ENCODE data around the gene SYT7. TPM values are rescaled to one million over a fixed set of nuclear protein-coding genes. Genes with fewer than 3 reads are reported as not detected.

SYT7 gene
- polyA plus RNA-seq, 12 donors = 2.0 to 12.0 (median 3.1) TPM; not detected in 1

DNA sequence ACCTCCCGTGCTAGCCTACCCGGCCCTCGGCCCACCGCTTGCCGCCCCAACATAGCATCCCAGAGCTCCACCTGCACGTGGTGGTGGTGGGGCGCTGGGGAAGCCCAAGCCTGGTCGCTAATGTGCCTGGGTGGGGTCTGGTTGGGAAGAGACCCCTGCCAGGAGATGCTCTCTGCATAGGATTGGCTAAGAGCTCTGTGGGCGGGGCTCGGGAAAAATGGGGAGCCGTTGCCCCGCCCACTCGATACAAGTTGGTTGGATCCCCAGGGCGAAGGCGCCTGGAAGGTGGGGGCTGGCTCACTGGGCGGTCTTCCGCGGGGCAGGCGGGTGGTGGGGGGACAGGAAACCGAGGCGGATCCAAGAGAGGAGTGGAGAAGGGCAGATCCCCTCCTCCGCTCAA lies 64.7 kb downstream of the SYT7 start:
- DNase-seq = no peak

DNA sequence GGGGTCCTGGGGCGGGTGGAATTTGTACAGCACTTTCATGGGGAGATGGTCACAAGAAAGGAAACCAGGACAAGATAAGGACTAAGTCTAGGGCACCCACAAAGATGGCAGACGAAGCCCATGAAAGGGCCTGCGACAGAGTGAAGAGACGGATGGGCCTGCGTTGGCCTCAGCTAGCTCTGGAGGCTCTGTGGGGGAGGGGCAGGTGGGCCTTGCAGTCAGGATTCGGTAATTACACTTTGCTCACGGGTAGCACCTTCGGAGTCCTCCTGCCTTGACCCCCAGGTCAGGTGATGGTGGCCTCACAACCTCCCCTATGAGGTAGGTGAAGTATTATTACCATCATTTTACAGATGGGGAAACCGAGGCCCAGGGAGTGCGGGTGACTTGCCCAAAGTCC lies 65.2 kb downstream of the SYT7 start:
- DNase-seq = no peak

DNA sequence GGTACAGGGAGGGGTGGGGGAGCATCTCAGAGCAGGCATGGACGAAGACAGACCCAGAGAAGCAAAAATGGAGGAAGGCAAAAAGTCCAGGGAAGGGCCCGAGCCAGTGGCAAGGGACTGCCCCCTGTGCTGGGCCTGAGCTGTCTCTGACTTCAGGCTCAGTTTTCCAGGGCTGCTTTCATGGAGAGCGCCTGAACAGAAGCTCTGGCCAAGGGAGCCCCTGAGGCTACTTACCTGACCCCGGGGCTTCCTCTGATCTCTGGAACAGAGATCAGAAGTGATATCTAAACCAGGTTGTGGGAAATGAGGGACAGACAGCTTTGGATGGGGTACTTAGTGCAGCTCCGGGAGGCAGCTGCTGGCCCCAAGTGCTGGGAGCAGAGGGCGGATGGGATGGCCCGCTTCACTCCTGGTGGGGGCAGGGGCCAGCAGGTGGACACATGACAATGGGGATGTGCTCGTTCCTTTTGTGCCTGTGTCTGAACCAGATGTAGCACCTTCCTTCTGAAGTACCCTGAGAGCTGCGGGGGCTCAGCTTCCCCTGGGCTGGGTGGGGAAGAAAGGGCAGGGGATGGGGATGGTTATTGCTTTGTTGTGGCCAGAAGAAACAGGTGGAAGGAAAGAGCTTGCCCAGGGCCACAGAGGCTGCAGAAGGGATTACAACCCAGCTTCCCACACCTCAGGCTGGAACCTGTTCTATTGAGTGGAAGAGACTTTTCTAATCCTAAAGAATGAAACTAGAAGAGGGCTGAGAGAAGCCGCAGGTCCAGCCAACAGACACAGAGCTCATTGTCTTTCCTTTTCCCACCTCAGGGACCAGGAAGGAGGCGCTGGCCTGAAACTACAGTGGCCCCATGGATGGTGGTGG lies 66.6 kb downstream of the SYT7 start:
- no peak for DNase-seq

DNA sequence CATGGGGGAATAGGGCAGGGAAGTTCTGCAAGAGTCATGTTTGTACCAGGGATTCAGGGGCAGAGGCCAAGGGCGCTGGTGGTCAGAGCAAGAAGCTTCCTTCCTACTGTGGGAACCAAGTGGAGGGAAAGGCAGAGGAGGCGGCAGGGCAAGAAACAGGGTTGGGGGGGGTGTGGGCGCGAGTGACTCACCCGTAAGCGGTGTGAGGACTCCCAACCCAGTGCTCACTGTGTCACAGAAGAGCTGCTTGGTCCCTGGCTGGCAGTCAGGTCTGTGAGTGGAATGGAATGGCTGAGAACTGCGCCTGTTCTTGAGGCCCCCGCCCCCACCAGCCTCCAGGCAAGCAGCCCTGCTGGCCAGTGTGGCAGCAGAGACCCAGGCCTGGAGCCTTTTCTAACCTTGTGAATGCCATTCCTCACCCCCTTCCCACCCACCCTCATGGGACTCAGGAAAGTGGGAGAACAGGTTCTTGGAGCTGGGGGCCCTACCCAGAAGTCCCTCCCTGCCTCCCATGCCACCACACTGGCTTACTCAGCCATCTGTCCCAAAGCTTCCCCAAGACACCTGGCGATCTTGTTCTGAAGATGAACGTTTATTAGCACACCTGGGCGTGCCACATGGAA lies 67.6 kb downstream of the SYT7 start:
- no peak for DNase-seq

DNA sequence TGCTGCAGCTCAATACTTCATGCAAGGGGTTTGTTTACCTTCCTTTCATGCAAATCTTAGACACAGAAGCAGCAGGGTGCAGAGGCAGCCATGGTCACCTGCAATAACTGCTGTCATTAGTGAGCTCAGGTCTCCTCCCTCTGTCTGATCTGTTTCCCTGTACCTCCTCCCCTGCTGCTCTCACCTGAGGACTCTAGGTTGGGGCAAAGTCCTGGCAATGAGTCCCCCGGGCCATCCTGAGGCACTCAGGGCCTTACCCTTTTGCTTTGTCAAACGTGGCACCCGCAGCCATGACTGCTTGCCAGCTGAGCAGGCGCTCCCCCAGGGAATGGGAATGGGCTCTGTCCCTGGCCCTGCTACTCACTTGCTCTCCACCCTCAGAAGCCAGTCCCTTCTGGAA lies 68.4 kb downstream of the SYT7 start:
- DNase-seq = no peak

DNA sequence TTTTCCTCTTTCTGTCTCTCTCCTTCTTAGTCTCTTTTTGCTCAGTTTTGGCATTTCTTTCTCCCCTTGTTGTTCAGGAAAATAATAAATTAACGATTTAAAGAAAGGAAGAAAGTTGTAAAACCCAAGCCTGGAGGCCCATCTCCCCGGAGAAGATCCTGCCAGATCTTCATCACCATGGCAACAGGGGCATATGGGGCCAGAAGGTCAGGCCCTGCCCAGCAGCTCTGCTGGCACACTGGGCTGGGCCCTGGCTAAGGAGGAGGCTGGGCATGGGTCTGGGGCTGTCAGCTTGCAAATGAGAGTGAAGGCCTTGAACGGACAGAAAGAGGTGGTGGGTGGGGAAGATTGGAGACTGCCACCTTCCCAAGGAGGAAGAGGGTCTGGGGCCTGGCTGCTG lies 69.5 kb downstream of the SYT7 start:
- DNase-seq = no peak

DNA sequence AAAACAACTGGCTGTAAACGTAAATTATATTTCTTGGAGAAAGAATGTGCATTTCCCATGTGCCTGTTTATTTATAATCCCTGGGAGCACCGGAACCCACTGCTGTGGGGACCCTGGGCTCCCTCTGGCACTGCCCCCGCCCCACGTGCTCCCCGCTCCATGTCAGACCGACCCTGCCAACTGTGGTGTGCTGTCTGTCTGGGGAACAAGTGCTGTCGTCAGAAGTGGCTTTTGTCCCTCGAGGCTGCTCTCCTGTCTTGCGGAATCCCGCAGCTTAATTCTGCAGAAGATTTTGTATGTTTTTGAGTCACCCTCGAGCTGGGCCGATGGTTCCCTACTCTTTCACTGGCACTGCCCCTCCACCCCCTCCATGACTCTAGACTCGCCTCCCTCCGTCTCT lies 69.9 kb downstream of the SYT7 start:
- no peak for DNase-seq

DNA sequence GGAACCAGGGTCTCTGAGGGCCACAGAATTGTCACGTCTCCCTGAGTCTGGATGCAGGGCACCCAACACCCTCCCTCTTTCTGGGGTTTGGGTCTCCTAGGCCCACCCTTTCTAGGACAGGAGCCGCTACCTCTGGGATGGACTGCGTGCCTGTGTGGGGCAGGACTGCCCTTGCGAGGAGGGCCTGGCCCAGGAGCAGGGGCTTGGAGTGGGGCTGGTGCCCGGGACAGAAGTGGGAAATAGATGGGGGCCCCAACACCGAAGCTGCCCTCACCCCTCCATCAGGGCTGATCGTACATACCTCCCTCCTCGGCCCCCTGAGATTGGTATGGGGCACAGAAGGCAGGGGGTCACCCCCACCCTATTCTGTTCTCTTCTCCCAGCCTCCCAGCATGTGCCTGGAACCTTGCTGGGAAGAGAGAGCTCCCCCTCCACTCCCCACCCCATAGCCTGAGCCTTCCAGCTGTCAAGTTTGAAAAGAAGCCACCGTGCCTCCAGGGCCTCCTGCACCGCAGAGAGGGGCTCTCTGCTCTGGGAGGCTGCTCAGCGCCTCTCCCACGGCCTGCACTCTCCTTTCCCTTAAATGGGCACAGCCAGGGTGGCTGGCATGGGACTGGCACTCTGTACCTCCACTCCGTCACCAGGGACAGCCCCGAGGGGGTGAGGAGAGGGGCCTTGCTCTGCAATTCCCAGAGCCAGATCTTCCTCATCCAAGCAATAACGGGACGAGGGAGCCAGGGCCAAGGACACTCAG lies 70.5 kb downstream of the SYT7 start:
- DNase-seq = no peak

DNA sequence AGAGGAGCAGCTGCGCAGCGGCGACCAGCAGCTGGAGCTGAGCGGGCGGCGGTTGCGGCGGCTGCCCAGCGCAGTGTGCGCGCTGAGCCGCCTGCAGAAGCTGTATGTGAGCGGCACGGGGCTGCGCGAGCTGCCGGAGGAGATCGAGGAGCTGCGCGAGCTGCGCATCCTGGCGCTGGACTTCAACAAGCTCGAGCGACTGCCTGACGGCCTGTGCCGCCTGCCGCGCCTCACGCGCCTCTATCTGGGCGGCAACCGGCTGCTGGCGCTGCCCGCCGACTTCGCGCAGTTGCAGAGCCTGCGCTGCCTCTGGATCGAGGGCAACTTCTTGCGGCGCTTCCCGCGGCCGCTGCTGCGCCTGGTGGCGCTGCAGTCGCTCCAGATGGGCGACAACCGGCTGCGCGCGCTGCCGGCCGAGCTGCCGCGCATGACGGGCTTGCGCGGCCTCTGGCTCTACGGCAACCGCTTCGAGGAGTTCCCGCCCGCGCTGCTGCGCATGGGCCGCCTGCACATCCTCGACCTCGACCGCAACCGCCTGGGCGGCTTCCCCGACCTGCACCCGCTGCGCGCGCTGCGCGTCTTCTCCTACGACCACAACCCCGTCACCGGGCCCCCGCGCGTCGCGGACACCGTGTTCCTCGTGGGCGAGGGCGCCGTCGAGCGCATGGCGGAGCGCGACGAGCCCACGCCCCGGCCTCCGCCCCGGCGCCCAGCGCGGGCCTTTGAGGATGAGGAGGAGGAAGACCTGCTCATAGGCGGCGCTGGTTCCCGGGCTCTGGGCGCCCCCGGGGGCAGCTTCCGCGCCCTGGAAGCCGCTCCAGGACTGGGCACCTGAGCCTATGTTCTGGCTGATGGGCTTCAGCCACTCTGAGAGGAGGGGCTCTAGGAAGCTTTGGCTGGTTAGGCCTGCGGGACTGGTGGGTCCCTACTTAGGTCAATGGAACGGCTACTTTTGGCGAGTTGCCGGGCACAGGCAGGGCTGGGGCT lies 71.5 kb downstream of the SYT7 start:
- DNase-seq = peak; percentile 72

DNA sequence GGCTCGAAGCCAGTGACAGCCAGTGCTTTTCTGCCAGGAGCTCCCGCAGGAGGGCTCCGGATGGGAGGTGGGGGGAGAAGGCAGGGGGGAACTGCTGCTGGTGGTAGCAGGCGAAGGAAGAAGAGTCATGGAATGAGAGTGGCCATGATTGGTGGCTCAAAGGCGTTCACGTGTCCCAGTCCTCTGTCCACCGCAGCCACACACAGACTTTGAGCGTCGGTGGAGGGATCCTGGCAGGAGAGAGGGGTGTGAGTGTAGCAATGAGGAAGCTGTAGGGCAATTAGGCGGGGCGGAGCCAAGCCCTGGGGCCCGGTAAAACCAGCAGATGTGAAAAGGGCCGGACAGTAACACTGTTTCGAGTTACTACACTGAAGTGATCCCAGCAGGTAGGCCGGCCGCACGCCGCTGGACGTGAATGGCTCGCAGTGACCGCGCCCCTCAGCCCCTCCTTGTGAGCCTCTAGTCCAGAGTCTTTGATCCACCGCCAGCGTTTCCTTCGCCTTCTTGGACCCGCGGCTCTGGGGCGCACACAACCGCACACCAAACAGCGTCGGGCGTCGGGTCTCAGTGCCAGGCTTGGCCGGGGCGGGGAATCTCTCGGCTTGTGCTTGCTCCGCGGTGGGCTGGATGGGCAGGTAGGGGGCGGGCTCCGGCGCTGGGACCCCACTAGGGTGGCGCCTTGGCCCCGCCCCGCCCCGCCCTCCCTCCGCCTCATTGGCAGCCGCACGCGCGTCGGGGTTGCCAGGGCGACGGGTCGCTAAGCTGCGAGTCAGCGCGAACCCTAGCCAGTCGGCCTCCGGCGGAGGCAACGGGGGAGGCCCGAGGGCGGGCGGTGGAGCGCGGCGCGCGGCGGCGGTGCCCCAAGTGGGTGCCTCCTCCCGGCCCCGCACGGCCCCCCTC lies 72.7 kb downstream of the SYT7 start, which contains the start of gene LRRC10B:
LRRC10B (plus strand) TSS at position 788 of the 900 bp plus-strand sequence. CDS start 250 bp downstream, outside the sequence.
- DNase-seq = no peak

DNA sequence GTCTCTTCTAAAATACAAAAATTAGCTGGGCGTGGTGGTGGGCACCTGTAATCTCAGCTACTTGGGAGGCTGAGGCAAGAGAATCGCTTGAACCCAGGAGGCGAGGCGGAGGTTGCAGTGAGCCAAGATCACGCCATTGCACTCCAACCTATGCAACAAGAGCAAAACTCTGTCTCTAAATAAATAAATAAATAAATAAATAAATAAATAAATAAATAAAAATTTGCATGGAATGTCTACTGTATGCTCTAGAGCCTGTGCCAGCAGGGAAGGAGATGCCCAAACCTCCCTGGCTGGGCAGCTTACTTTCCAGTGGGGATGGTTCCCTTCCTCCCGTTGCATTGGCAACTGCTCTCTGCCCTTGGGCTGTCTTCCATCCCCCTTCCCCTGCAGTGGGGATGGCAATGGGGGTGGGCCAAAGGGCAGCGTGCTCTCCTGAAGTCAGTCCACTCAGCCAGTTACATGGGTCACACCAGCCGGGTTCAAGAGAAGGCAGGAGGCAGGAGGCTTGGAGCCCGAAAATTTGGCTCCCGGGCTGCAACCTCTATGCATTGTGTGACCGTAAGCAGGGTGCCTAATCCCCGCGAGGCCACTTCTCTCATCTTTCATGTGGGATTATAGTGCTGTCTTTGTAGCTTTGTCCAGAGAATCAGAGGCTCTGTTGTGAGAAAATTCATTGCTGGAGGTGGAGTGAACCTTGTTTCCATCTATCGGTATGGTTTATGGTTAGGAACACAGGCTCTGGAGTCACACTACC lies 73.7 kb downstream of the SYT7 start:
- DNase-seq = no peak

DNA sequence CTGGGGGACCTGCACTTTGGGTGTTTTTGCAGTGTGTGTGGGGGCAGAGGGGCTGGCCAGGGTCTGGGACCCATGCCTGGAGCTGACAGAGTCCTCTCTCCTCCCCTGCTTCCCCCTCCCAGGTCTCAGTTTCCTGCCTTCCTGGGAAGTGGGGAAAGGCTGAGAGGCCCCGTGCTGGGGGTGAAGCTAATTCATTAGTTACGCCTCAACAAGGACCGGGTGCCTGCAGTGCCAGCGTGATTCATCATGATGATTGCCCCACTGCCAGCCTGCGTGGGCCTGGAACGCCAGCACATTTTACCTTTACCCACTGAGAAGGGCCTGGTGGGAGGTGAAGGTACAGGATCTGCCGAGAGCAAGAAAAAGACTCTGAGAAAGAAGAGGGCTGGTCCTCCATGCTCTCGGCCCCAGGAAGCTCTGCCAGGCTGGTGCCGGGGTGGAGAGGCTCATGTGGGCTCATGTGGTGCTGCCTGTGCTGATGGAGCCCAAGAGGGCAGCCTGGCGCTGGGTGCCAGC lies 75.2 kb downstream of the SYT7 start:
- DNase-seq = no peak

DNA sequence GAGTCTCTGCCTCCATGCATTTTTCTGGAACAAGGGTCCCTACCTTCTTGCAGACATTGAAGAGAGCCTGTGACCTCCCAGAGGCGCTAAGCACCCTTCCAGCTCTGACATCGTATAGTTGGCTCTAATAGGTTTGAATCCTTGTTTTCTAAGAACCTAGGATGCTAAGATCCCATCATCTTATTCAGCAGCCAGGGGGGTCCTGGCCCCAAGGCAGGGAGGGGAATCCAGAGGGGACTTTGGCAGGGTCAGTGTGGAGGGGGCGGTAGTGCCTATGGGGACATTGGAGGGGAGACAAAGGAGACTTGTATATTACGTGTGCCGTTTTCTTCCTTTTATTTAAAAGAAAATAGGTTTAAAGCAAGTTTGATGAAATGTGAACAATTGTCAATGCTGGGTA lies 75.8 kb downstream of the SYT7 start:
- DNase-seq = no peak

DNA sequence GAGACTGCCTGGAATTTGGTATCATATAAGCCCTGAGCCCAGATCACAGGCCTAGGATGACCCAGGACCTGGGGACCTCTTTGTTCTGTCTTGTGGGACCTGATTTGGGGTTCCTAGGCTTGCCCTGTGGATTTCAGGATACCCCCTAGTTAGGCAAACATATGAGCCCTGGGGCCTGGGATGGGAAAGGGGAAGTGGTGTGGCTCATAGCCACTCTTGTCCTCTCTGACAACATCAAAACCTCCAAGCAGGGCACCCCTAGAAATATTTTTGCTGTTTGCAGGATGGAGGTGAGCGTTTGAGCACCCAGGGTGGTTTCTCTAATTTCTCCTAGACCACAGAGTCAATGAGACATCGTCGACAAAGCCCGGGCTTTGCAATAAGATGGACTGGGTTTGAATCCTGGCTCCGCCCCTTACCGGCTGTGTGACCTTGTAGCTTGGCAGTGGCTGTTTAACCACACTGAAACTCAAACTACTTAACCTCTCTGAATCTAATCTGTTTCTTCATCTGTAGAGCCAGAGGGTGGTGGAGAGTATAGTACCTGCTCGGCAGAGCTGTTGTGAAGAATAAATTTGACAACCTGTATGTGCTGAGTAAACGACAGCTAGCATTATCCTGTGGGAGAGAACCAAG lies 77.6 kb downstream of the SYT7 start:
- DNase-seq = no peak

DNA sequence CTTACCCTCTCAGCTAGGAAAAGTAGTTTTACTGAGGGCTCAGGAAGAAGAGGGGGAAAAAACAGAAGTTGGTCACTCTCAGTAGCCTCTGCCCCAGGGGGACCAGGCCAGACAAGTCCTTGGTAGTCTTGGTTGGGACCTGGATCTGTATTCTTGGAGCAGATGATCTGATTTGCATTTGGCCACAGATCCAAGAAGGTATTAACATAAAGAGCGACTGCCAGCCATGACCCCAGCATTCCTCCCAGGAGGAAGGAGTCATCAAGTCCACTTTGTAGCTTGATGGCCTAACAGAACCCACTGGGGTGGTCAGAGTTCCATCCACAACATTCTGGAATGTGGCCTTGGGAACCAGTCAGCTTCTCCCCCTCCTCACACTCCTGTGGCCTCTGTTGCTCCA lies 78.4 kb downstream of the SYT7 start:
- no peak for DNase-seq

DNA sequence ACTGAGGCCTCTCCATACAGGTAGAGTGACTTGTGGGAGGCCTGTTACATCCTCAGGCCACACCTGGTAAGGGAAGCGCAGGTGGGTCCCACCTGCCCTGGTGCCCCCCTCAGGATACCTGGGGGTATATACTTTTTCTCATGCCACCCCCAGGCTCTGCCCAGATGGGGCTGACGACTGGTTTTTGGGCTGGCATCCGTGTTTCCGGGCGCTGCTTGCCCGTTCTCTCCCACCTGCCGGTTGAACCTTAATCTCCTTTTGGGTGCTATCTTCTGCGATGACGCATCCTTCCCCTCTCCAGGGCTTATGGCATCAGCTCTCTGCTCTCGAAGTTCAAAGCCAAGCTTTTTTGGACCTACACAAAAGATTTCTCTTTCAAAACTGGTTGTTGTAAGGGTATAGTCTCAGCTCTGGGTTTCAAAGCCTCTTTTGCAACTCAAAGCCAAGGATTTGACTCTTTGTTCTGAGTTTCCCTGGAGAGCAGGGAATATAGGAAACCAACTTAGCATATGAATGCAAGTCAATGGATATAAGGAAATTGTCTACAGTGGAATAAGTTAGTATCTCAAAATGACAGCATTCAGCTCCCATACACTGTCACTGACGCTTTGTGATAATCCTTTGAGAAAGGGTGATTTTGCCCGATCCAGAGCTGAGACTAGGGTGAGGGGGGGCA lies 80.9 kb downstream of the SYT7 start:
- no peak for DNase-seq

DNA sequence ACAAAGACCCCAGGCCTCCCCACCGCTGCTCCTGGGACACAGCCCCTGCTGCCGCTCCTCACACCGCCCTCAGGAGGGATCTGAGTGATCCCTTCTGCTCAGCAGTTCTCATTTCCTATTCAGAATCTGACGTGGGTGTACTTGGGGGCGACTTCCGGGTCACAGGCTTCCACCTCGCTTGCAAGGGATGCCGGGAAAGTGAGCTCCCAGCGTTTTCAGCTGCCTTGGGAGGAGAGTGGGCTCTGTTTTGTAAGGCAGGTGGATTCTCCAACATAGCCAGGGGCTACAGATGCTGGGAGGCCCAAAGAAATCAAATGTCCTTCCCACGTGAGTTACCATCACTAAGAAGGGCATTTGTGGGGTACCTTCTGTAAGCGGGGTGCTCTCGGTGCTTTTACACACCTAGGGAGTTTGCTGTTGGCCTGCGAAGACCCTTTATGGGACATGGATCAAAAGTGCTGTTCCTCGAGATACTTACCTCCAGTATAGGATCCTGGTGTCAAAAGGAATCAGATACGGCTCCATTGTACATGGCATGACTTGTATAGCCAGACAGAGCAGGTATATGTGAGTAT lies 82.0 kb downstream of the SYT7 start:
- no peak for DNase-seq

DNA sequence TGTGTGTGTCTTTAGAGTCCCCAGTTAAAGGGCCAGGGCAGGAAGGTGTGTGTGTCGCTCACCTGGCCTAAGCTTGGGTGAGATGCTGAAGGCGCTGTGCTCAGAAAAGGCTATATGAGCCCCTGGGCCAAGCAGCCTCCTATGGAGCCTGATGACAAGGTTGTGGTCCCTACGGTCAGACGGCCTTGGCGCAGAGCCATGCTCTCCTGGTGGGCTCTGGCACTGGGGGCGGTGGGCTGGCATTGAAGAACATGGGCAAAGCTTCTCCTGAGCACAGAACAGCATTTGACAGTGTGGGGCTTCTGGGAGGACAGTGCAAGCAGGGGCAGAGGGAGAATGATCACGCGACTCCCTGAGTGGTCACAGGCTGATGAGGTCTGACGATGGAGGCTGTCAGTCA lies 83.0 kb downstream of the SYT7 start:
- no peak for DNase-seq

All from muscle of arm (tissue), 12 donors.